Glomerular visceral epithelial cell (primary cell): Measurements from ENCODE around the gene NMUR2.
A peak's percentile ranks its signal among the peaks of the same experiment; 100 is the strongest.

Experiments
- DNase-seq: peaks from one replicate; pipeline ENCODE4 v3.0.0-alpha.2; 2016; ENCODE audit errors: extremely low spot score

Gene NMUR2

GRCh38 chr5:152369298-152369697 is 35.8 kb downstream of the NMUR2 start:
- DNase-seq, result no peak

- no peak for DNase-seq
Observed at GRCh38 chr5:152367554-152367953, 37.5 kb downstream of the NMUR2 start.

- DNase-seq, result no peak
Observed at GRCh38 chr5:152366716-152367115, 38.4 kb downstream of the NMUR2 start.

GRCh38 chr5:152364899-152365298 is 40.2 kb downstream of the NMUR2 start:
- no peak for DNase-seq

- DNase-seq, result no peak
Observed at GRCh38 chr5:152364172-152364571, 40.9 kb downstream of the NMUR2 start.

GRCh38 chr5:152358861-152359568 is 46.1 kb downstream of the NMUR2 start:
- DNase-seq, result no peak

- DNase-seq, result no peak
Observed at GRCh38 chr5:152356506-152356905, 48.6 kb downstream of the NMUR2 start.

GRCh38 chr5:152355061-152355460 is 50.0 kb downstream of the NMUR2 start:
- no peak for DNase-seq

GRCh38 chr5:152353001-152353400 is 52.1 kb downstream of the NMUR2 start:
- DNase-seq, result no peak

- peak; percentile 17 for DNase-seq
Observed at GRCh38 chr5:152349683-152350526, 55.2 kb downstream of the NMUR2 start.
